GM12878 (cell line): ENCODE measurements around the gene FOLR2.

Experiments
- EZH2 ChIP-seq: IDR thresholded peaks from 2 replicates; pipeline ENCODE4 v1.6.1; 2012; ENCODE audit warnings: low read depth, mild to moderate bottlenecking, control low read depth, inconsistent platforms, low read length, borderline replicate concordance; ENCODE audit not compliant: control insufficient read depth
- RAD21 ChIP-seq: IDR thresholded peaks from 2 replicates; pipeline ENCODE4 v1.6.1; 2011; ENCODE audit warnings: mild to moderate bottlenecking, low read depth, low read length, moderate library complexity; ENCODE audit not compliant: insufficient read depth
- SP1 ChIP-seq: IDR thresholded peaks from one replicate; pipeline ENCODE4 v1.6.1; 2011; ENCODE audit warnings: low read depth, low read length

DNA sequence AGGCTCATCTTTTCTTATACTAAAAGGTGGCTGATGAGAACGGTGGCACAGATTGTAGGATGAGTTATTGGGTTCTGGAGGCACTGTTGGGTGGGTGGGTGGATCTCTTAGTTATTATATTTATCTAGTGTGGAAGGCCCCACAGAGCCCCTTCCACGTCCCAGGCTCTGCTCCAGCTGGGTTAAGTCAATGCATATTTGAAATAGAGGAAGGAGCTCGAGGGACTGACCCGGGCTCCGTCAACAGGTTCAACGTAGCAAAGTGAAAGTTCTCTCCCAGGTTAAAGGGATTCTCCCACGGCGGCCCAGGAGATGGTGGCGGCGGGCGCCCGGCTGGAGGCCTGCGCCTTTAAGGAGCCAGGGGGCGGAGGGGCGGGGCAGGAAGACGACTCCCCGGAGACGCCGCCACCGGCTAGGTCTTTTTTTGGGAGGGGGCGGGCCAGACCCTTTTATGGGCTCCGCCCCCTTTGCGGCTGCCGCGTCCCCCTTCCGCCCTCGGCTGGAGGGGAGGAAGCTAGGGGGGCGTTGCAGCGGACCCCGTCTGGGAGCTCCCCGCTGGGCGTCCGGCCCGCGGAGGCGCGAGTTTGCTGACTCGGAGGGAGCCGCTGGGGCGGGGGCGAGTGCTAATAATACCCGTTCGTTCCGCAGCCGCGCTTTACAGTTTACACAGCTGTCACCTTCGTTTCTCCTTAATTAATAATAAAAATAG is 6.5 kb downstream of the FOLR2 start:
- no peak for TF ChIP-seq EZH2
- no peak for TF ChIP-seq RAD21
- TF ChIP-seq SP1, result no peak
